Activated CD4-positive, alpha-beta T cell treated with anti-CD3 and anti-CD28 coated beads for 4 hours (primary cell): ENCODE data around the gene YES1.
"Not testable (repeated sequence)": the region's sequence is repeated elsewhere in the genome, so short reads cannot be mapped to it uniquely, and the experiment has no call there.

Experiments used
- DNase-seq, 2 donors: peaks; one replicate each; pipeline ENCODE4 v3.0.0-alpha.2; 2020

YES1 gene

DNA sequence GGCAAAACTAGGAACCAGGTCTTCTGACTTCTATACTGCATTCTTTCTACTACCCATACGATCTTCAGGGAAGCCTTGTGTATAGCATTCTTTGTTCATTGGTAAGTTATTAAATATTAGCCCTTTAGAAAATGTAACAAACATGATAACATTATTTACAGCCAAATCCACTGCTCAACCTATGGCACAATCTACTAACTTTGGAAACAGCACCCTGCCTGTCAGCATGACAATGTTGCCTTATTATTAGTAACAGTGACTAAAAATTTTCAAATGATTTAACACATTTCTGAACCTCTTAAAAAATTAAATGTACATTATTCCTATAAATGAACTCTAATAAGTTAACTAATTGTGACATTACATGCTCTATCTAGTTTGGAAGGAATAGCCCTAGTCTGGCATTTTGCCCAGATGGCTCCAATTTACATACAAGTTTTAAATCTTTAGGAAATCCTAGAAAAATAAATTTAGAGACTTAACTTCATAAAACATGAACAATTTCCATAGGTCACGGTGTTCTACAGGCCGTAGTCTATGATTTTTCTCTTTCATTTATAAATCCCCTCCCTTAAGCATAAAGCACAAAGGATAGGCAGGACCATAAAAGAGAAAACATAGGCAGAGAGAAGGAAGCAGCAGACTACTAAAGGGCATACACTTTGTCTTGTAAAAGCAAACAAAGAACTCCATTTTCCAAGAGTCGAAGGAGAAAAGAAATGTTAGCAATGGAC is 33.7 kb downstream of the YES1 start:
- DNase-seq: no peak

DNA sequence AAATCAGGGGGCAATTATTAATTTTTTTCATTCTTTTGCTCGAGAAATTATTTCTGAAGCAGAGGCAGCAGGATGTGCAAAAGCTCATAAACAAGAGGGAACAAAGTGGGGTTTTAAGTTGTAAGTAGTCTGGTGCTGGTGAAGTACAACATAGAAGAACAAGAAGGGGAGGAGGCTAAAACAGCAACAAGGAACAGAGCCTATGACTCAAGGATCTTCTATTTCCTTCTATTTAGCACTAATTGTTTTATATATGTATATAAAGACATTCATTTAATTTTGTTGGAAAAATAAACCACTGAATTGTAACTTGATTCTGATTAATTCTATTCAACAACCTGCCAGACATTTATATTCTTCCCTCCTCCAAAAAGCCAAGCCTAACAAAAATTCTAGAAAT is 35.0 kb downstream of the YES1 start:
- DNase-seq: no peak

DNA sequence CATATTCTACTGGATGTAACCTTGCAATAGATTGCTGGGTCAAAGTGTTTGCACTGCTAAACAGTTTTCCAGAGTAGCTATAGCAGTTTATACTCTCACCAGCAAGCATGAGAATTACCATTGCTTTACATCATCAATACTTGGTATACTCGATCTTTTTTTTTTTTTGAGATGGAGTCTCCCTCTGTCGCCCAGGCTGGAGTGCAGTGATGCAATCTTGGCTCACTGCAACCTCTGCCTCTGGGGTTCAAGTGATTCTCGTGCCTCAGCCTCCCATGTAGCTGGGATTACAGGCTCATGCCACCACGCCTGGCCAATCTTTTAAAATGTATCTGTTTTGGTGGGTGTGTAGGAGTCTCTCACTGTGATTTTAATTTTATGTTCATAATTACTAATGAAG is 36.0 kb downstream of the YES1 start:
- DNase-seq: not testable (repeated sequence)

GRCh38 chr18:774811-775210 is 37.2 kb downstream of the YES1 start:
- no peak for DNase-seq

- no peak for DNase-seq
Measured at GRCh38 chr18:773980-774624, 37.9 kb downstream of the YES1 start.

- DNase-seq: no peak
Measured at GRCh38 chr18:770583-770961, 41.5 kb downstream of the YES1 start.

DNA sequence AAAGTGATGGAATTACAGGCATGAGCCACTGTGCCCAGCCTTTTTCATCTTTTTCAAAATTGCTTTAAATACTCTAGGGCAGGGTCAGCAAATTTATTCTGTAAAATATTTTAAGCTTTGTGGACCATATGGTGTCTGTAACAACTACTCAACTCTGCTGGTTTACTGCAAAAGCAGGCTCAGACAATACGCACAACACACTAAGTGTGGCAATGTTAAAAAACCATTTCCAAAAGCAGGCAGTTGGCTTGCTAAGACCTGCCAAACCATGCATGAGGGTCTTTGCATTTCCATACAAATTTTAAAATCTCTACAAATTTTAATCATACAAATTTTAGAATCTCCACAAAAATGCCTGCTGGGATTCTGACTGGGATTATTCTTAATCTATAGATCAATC is 44.1 kb downstream of the YES1 start:
- DNase-seq: no peak

DNA sequence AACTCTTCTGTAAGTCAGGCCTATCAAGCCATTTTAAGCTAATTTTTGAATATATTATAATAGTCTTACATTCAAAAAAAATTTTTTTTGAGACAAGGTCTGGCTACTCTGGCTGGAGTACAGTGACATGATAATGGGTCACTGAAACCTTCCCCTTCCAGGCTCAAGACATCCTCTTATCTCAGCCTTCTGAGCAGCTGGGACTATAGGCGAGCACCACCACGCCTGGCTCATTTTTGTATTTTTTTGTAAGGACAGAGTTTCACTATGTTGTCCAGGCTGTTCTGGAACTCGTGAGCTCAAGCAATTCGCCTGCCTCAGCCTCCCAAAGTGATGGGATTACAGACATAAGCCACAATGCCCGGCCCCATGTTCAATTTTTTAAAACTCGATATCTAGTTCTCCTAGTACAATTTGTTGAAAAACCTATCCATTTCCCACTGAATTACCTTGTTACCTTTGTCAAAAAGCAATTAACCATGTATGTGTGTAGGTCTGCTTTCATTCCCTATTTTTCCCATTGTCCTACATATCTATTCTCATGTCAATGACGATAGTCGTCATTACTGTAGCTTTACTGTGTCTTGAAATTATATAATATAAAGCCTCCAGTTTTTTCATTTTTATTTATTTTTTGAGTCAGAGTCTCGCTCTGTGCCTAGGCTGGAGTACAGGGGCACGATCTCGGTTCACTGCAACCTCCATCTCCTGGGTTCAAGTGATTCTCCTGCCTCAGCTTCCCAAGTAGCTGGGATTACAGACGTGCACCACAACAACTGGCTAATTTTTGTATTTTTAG is 44.8 kb downstream of the YES1 start:
- no peak for DNase-seq

- DNase-seq: no peak
Measured at GRCh38 chr18:766550-766860, 45.5 kb downstream of the YES1 start.

GRCh38 chr18:765764-766549 is 46.1 kb downstream of the YES1 start:
- DNase-seq: no peak

DNA sequence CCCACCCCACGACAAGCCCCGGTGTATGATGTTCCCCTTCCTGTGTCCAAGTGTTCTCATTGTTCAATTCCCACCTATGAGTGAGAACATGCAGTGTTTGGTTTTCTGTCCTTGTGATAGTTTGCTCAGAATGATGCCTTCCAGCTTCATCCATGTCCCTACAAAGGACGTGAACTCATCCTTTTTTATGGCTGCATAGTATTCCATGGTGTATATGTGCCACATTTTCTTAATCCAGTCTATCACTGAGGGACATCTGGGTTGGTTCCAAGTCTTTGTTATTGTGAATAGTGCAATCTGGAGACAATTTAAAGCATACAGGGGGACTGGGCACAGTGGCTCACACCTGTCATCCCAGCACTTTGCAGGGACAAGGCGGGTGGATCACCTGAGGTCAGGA is 52.2 kb downstream of the YES1 start:
- DNase-seq: not testable (repeated sequence)

DNA sequence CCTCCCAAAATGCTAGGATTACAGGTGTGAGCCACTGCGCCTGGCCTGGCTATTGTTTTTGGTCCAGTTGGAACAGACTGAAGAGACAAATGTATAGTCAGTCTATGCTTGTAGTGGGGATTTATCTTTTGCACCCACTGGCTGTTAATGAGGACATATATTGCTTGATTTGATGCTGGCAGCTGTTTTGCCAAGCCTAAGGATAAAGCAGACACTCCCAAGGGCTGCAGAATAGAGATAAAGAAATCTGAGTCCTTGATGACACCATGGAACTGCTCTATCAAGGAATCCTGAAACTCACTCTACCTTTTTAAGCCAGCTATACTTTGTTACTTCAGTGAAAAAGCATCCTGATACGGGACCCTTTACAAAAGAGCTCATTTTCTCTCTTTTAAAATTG is 56.5 kb downstream of the YES1 start:
- no peak for DNase-seq

DNA sequence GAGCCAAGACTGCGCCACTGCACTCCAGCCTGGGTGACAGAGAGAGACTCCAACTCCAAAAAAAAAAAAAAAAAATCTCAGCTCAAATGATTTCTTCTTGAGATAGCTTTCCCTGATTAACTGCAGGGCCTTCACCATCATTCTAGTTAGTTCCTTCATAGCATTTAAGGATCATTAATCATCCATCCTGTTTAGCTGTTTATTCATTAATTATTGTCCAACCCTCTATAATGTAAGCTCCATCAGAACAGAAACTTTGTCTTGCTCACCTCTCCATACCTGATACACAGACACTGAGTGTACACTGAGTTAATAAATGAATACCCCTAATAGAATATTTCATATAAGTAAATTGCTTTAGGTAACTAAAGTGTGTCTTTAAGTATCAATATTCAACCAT is 57.4 kb downstream of the YES1 start:
- DNase-seq: no peak

- DNase-seq: no peak
Measured at GRCh38 chr18:750456-750855, 61.6 kb downstream of the YES1 start.

- DNase-seq: no peak
Measured at GRCh38 chr18:744832-745597, 67.0 kb downstream of the YES1 start.

- no peak for DNase-seq
Measured at GRCh38 chr18:741931-742512, 70.0 kb downstream of the YES1 start.

GRCh38 chr18:732371-732770 is 79.7 kb downstream of the YES1 start:
- DNase-seq: no peak

DNA sequence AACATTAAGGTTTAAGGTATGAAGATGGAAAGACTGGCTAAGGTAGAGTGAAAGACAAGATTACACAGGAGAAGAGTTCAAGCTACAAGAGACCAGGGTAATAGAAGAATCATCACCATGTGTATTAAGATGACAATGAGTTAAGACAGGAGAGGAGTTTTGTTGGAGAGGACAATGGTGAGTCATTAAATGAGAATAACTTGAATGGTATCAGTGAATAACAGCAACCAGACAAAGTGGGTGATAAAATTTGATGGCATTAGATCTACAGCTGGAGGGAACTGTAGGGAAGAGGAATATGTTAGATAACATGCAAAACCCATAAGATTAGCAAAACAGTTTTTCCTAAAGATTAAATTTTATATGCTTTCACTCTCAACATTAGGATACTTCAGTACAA is 80.9 kb downstream of the YES1 start:
- no peak for DNase-seq

DNA sequence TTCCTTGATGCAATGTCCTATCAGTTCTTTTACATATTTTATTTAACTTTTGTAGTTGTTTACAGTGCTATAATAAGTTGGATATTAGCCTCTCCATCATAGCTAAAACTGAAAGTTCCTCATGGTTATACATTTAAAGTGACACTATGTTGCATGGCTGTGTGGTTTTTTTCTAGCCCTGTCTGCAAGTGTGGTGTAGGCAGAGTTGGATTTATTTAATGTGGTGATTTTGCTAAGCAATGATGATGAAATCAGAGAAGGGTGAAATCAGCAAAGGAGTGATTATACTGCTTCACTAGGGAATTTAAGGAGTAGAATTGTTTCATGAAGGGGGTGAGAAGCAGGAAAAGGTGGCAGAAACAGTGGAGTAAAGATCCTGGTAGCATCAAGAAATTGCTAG is 81.3 kb downstream of the YES1 start:
- DNase-seq: no peak

GRCh38 chr18:730120-730519 is 81.9 kb downstream of the YES1 start:
- not testable (repeated sequence) for DNase-seq

- no peak for DNase-seq
Measured at GRCh38 chr18:725646-726045, 86.4 kb downstream of the YES1 start.

GRCh38 chr18:723541-724080 is 88.4 kb downstream of the YES1 start:
- no peak for DNase-seq
